LNCAP (cell line): ENCODE measurements around the gene QRSL1.

Experiments
- CTCF ChIP-seq: fragments of 450-650 bp; IDR thresholded peaks from 2 replicates; pipeline ENCODE4 v1.5.1; 2017; ENCODE audit warnings: mild to moderate bottlenecking

The QRSL1 gene

GRCh38 chr6:106643061-106643460 is 13.7 kb downstream of the QRSL1 start:
- no peak for TF ChIP-seq CTCF

- no peak for TF ChIP-seq CTCF
Observed at GRCh38 chr6:106648651-106649308, 19.4 kb downstream of the QRSL1 start.

- TF ChIP-seq CTCF, result no peak
Observed at GRCh38 chr6:106658469-106658868, 29.1 kb downstream of the QRSL1 start.

GRCh38 chr6:106659859-106660258 is 30.5 kb downstream of the QRSL1 start:
- no peak for TF ChIP-seq CTCF

- no peak for TF ChIP-seq CTCF
Observed at GRCh38 chr6:106662458-106662857, 33.1 kb downstream of the QRSL1 start.

GRCh38 chr6:106666282-106667021 is 37.1 kb downstream of the QRSL1 start:
- no peak for TF ChIP-seq CTCF

GRCh38 chr6:106667022-106667402 is 37.6 kb downstream of the QRSL1 start:
- TF ChIP-seq CTCF, result no peak
